Measurements from ENCODE around the gene B4GALNT1. TPM values are rescaled to one million over a fixed set of nuclear protein-coding genes. Genes with fewer than 3 reads are reported as not detected.

Gene B4GALNT1
- total RNA-seq, 1 donor from 2014 or later: 21.4 TPM

DNA sequence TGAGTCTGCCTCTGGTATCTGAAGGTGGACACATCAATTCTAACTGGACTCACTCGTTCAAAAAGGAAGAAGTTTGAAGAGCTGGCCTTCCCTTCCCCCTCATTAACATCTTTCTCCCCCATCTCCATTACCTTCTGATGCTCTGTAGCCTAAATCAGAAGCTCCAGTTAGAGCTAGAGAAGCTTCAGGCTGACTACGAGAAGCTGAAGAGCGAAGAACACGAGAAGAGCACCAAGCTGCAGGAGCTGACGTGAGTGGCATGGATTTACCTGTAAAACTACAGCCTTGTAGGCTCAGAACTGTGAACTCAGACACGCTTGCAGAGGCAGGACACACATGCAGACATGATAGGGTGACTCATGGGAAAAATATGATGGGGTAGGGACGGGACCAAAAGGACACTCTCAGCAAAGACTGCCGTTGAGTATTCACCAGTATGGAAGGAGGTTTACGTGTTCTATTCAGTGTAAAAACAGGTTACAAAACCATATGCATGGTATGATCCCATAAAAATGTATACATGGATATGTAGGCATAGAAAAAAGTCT is 56.3 kb downstream of the B4GALNT1 start:
- H3K27me3 Mint-ChIP-seq (ENCODE audit: low read depth): no peaks in the 10 kb centered on the region
- H3K36me3 Mint-ChIP-seq (ENCODE audit: low read depth): peaks cover 36% of the 10 kb centered on the region
- no peak overlapping the region for H3K27ac Mint-ChIP-seq (ENCODE audit: unreplicated experiment)
- H3K4me3 Mint-ChIP-seq (ENCODE audit: unreplicated experiment): no peak overlapping the region
- DNase-seq (ENCODE audit: low spot score): no peak
- H3K9me3 Mint-ChIP-seq (ENCODE audit: low read depth): no peaks in the 10 kb centered on the region
- H3K4me1 Mint-ChIP-seq (ENCODE audit: low read depth): no peaks in the 10 kb centered on the region
- TF ChIP-seq, protein P1, sequence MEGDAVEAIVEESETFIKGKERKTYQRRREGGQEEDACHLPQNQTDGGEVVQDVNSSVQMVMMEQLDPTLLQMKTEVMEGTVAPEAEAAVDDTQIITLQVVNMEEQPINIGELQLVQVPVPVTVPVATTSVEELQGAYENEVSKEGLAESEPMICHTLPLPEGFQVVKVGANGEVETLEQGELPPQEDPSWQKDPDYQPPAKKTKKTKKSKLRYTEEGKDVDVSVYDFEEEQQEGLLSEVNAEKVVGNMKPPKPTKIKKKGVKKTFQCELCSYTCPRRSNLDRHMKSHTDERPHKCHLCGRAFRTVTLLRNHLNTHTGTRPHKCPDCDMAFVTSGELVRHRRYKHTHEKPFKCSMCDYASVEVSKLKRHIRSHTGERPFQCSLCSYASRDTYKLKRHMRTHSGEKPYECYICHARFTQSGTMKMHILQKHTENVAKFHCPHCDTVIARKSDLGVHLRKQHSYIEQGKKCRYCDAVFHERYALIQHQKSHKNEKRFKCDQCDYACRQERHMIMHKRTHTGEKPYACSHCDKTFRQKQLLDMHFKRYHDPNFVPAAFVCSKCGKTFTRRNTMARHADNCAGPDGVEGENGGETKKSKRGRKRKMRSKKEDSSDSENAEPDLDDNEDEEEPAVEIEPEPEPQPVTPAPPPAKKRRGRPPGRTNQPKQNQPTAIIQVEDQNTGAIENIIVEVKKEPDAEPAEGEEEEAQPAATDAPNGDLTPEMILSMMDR (IDR thresholded peaks at IDR 0.05): no peak

Other genes starting within 250 kb of the B4GALNT1 start
- gene R3HDM2, start 202.2 kb downstream of the B4GALNT1 start, total RNA-seq: 43.4 to 61.8 TPM (median 46.5 TPM) in 3 replicates
- not detected in 3 replicates for gene INHBC, start 198.4 kb downstream of the B4GALNT1 start, total RNA-seq
- 0.77 to 8.5 TPM (median 8.4 TPM) in 3 replicates for gene INHBE, start 177.9 kb downstream of the B4GALNT1 start, total RNA-seq
- 6.2 to 8.3 TPM (median 6.8 TPM) in 3 replicates for gene GLI1, start 173.4 kb downstream of the B4GALNT1 start, total RNA-seq
- gene ARHGAP9, start 153.3 kb downstream of the B4GALNT1 start, total RNA-seq: 2.9 to 3.1 TPM in 2 of 3 replicates, not detected in the other
- 176 to 350 TPM (median 331 TPM) in 3 replicates for gene MARS1, start 145.1 kb downstream of the B4GALNT1 start, total RNA-seq
- gene DDIT3, start 112.7 kb downstream of the B4GALNT1 start, total RNA-seq: 9.6 to 79.1 TPM (median 79.0 TPM) in 3 replicates
- 66.9 to 86.5 TPM (median 78.4 TPM) in 3 replicates for gene MBD6, start 110.4 kb downstream of the B4GALNT1 start, total RNA-seq
- 104 to 117 TPM (median 112 TPM) in 3 replicates for gene DCTN2, start 86.0 kb downstream of the B4GALNT1 start, total RNA-seq
- gene KIF5A, start 83.2 kb downstream of the B4GALNT1 start, total RNA-seq: 2.6 to 5.1 TPM (median 3.5 TPM) in 3 replicates
- 27.9 to 33.1 TPM (median 30.5 TPM) in 3 replicates for gene PIP4K2C, start 42.0 kb downstream of the B4GALNT1 start, total RNA-seq
- gene DTX3, start 28.4 kb downstream of the B4GALNT1 start, total RNA-seq: 29.8 to 30.3 TPM (median 30.1 TPM) in 3 replicates
- 29.0 to 30.6 TPM (median 29.5 TPM) in 3 replicates for gene ARHGEF25, start 21.8 kb downstream of the B4GALNT1 start, total RNA-seq
- 284 to 337 TPM (median 290 TPM) in 3 replicates for gene OS9, start 60.9 kb upstream of the B4GALNT1 start, total RNA-seq
- gene AGAP2, start 105.5 kb upstream of the B4GALNT1 start, total RNA-seq: 1.9 to 3.1 TPM (median 1.9 TPM) in 3 replicates
- 21.2 to 29.3 TPM (median 21.5 TPM) in 3 replicates for gene TSPAN31, start 111.8 kb upstream of the B4GALNT1 start, total RNA-seq
- gene CDK4, start 119.1 kb upstream of the B4GALNT1 start, total RNA-seq: 136 to 140 TPM (median 139 TPM) in 3 replicates
- 17.3 to 22.1 TPM (median 21.8 TPM) in 3 replicates for gene MARCHF9, start 121.9 kb upstream of the B4GALNT1 start, total RNA-seq
- gene CYP27B1, start 133.9 kb upstream of the B4GALNT1 start, total RNA-seq: 2.1 to 3.2 TPM (median 2.3 TPM) in 3 replicates
- 25.2 to 33.6 TPM (median 26.8 TPM) in 3 replicates for gene METTL1, start 138.9 kb upstream of the B4GALNT1 start, total RNA-seq
- 13.0 to 14.8 TPM (median 13.6 TPM) in 3 replicates for gene EEF1AKMT3, start 139.4 kb upstream of the B4GALNT1 start, total RNA-seq
- gene TSFM, start 149.6 kb upstream of the B4GALNT1 start, total RNA-seq: 17.8 to 21.3 TPM (median 19.9 TPM) in 3 replicates
- 4.8 to 6.0 TPM (median 5.6 TPM) in 3 replicates for gene AVIL, start 185.5 kb upstream of the B4GALNT1 start, total RNA-seq
- gene CTDSP2, start 213.5 kb upstream of the B4GALNT1 start, total RNA-seq: 113 to 124 TPM (median 123 TPM) in 3 replicates